ENCODE data around the gene GCLC.

GCLC gene

GRCh38 chr6:53451165-53451564 lies 93.7 kb downstream of the GCLC start:
- DNase-seq (ENCODE audit: low read depth in 2 of 2): no peak

GRCh38 chr6:53447865-53448264 lies 97.0 kb downstream of the GCLC start:
- no peak for DNase-seq (ENCODE audit: low read depth in 2 of 2)
